Ovary (tissue), 9 donors: ENCODE measurements around the gene TEX38. TPM values are rescaled to one million over a fixed set of nuclear protein-coding genes. Genes with fewer than 3 reads are reported as not detected.

Experiments used
- DNase-seq, 5 donors: peaks; one replicate each; pipeline ENCODE4 v3.0.0-alpha.2; 2019 to 2020
- H3K27ac ChIP-seq, 2 donors: fragments of 200-600 bp; one replicate each; pipeline versions ENCODE4 v1.5.1 to v1.8.0; 2019 to 2022
- H3K27me3 ChIP-seq: fragments of 200-600 bp; one replicate; pipeline ENCODE4 v1.8.0; 2022
- H3K36me3 ChIP-seq: fragments of 200-600 bp; sonication (generic); one replicate; pipeline ENCODE4 v1.5.1; 2019
- H3K4me1 ChIP-seq: one replicate; pipeline ENCODE4 v1.8.1; 2013; ENCODE audit warnings: mild to moderate bottlenecking, moderate library complexity; ENCODE audit not compliant: insufficient read depth
- H3K4me3 ChIP-seq: fragments of 200-600 bp; sonication (generic); one replicate; pipeline ENCODE4 v1.5.1; 2017
- H3K9me3 ChIP-seq, 2 donors: fragments of 200-600 bp in 1 of 2; sonication (generic) in 1 of 2; one replicate each; pipeline versions ENCODE4 v1.5.1 to v1.8.1; 2013 to 2019; ENCODE audit warnings: mild to moderate bottlenecking in 1 of 2, moderate library complexity in 1 of 2
- CTCF ChIP-seq, 3 donors: fragments of 450-650 bp in 2 of 3; fragments of 200-600 bp in 1 of 3; IDR thresholded peaks; one replicate each; pipeline versions ENCODE4 v1.5.1 to v1.8.0; 2016 to 2022; ENCODE audit warnings: antibody characterized with exemption in 3 of 3, mild to moderate bottlenecking in 1 of 3
- EP300 ChIP-seq: sonication (generic); formaldehyde crosslinking; IDR thresholded peaks from one replicate; pipeline ENCODE4 v1.6.1; 2017; ENCODE audit warnings: antibody characterized with exemption
- POLR2A ChIP-seq: fragments of 450-650 bp; IDR thresholded peaks from one replicate; pipeline ENCODE4 v1.6.1; 2017; ENCODE audit warnings: antibody characterized with exemption, mild to moderate bottlenecking, moderate library complexity
- WGBS, 3 donors: extraction: QIAGEN DNeasy Blood & Tissue Kit in 1 of 3; methylation state at CpG; one replicate each; pipeline versions ENCODE4 v1.1.5 to v1.1.7; 2013 to 2017; 5-methylcytosine and 5-hydroxymethylcytosine counted together
- intact Hi-C, 4 donors: fragments of 100-400 bp; cut with DNase I; formaldehyde crosslinking; loops; one replicate each; pipeline versions ENCODE4 v1.11.0 to v1.15.1; 2022 to 2023
- polyA plus RNA-seq, 2 donors: library from polyadenylated mRNA; stranded (reverse); fragments of 200-250 nt in 1 of 2; fragments of 350-450 nt in 1 of 2; fragmentation: Illumina TruSeq in 1 of 2; extraction: RNeasy Lipid Tissue Mini Kit (QIAGEN cat#74804) in 1 of 2; gene quantifications; one replicate each; pipeline ENCODE4 v1.2.3, GENCODE V29; 2013 to 2014
- total RNA-seq, 7 donors: library from RNA; depleted of rRNA in 2 of 7; stranded (reverse); fragments of >200 nt in 2 of 7; fragmentation: NEBNext Ultra II Directional in 3 of 7; extraction: Animal tissue kit (Norgen Biotek cat#: 25700) in 3 of 7; gene quantifications; one replicate each; pipeline versions ENCODE4 v1.1.0 to v1.2.4, GENCODE V29; 2016 to 2023
- donor health status: DM: no; HTN: no; CAD: no; lungs with moderate emphysema.
- donor health status: DM: no; HTN: no; CAD: no.
- donor health status: Bipolar disorder and iron deficiency.
- donor health status: DM: yes; HTN: yes; CAD: no.
- donor health status: DM: no; HTN: no; CAD: no.
- donor health status: DM: yes; HTN: yes; CAD: no.

TEX38 gene
- total and polyA plus RNA-seq, 9 donors, result 0.08 to 0.45 TPM; not detected in 7

- Histone ChIP-seq H3K9me3 (no peaks in the 10 kb centered on the region), H3K4me3 (no peak overlapping the region), H3K27ac (no peak overlapping the region), H3K27me3 (no peaks in the 10 kb centered on the region), H3K36me3 (no peaks in the 10 kb centered on the region), H3K4me1 (no peaks in the 10 kb centered on the region)
- WGBS, 3 donors, result 78 to 85% (median 81%) methylated on average over 1 of the region's 1 CpG
- intact Hi-C loops, result no loop called here
- TF ChIP-seq EP300 (no peak), POLR2A (no peak), CTCF (IDR thresholded peaks at IDR 0.05) (no peak)
- no peak for DNase-seq
Measured at GRCh38 chr1:46675549-46676314, 4.1 kb downstream of the TEX38 start.

GRCh38 chr1:46676531-46676930 is 4.9 kb downstream of the TEX38 start:
- WGBS, 3 donors, result 89 to 97% (median 97%) methylated on average over 1 of the region's 1 CpG
- no peaks in the 10 kb centered on the region for H3K36me3 ChIP-seq
- H3K27me3 ChIP-seq, result no peaks in the 10 kb centered on the region
- no peaks in the 10 kb centered on the region for H3K9me3 ChIP-seq
- intact Hi-C loops, result no loop called here
- TF ChIP-seq CTCF (IDR thresholded peaks at IDR 0.05) (no peak), EP300 (no peak), POLR2A (no peak)
- no peak for DNase-seq
- H3K4me1 ChIP-seq, result no peaks in the 10 kb centered on the region
- no peak overlapping the region for H3K4me3 ChIP-seq
- no peak overlapping the region for H3K27ac ChIP-seq

GRCh38 chr1:46677339-46677738 is 5.7 kb downstream of the TEX38 start:
- Histone ChIP-seq H3K36me3 (no peaks in the 10 kb centered on the region), H3K4me1 (no peaks in the 10 kb centered on the region), H3K27me3 (no peaks in the 10 kb centered on the region), H3K4me3 (no peak overlapping the region), H3K9me3 (no peaks in the 10 kb centered on the region), H3K27ac (no peak overlapping the region)
- intact Hi-C loops, result no loop called here
- TF ChIP-seq POLR2A (no peak), CTCF (IDR thresholded peaks at IDR 0.05) (no peak), EP300 (no peak)
- DNase-seq, result no peak
- 92 to 97% (median 93%) methylated on average over 1 of the region's 1 CpG for WGBS, 3 donors

- TF ChIP-seq EP300 (no peak), POLR2A (no peak), CTCF (IDR thresholded peaks at IDR 0.05) (no peak)
- Histone ChIP-seq H3K9me3 (no peaks in the 10 kb centered on the region), H3K4me1 (no peaks in the 10 kb centered on the region), H3K27ac (no peak overlapping the region), H3K36me3 (no peaks in the 10 kb centered on the region), H3K4me3 (no peak overlapping the region), H3K27me3 (no peaks in the 10 kb centered on the region)
- intact Hi-C loops, result no loop called here
- WGBS, 3 donors, result 96 to 97% (median 96%) methylated on average over 6 of the region's 6 CpGs
- no peak for DNase-seq
Measured at GRCh38 chr1:46679789-46680573, 8.3 kb downstream of the TEX38 start.
